HG02852 (cell line): ENCODE data around the gene ST6GALNAC6.

ENCODE experiments used
- ATAC-seq: cut with Tn5 transposase; IDR thresholded peaks from one replicate; pipeline ENCODE4 v1.9.1; 2021; ENCODE audit warnings: mild to moderate bottlenecking, moderate library complexity; ENCODE audit not compliant: unreplicated experiment

ST6GALNAC6 gene

DNA sequence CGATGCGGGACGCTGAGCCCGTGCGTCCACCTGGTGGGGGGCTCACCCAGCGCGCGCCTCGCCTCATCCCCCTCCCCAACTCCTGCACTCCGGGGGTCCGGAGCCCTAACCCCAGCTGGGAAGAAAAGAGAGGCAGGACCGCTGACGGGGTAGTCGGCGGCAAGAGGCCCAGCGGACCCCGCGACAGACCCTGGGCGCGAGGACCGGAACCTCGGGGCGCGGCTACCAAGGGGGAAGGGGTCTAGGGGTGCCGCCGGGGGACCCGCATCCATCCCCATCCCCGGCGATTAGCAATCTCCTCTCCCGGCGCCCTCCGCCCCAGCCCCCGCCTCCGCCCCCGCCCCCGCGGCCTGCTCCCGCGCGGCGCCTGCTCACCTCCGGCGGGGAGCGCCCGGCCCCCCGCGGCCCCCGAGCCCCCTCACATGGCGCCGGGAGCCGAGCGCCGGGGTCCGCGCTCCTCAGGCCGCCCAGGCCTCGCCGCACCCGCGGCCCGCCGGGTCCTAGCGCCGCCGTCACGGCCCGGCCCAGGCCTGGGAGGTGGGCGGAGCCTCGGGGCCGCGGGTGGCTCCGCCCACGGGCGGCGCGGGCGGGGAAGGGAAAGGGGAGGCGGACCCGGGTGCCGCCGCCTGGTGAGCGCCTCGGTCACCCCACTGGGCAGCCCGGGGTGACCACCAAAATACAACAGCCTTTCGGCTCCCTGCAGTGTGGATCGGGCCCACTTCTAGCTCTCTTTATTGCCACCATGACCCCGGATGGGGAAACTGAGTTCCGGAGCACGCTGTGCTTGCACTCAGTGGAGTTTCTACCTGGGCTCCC, at the start of gene ST6GALNAC6:
Gene ST6GALNAC6 (minus strand): TSS at position 476 of the 816 bp plus-strand sequence. CDS start 1,622 bp downstream, outside the sequence.
- ATAC-seq, result peak; percentile 65

GRCh38 chr9:127947841-127948710, 48.7 kb upstream of the ST6GALNAC6 start:
- no peak for ATAC-seq

- ATAC-seq, result no peak
Measured at GRCh38 chr9:127946728-127947127, 47.3 kb upstream of the ST6GALNAC6 start.

- ATAC-seq, result no peak
Measured at GRCh38 chr9:127945942-127946341, 46.5 kb upstream of the ST6GALNAC6 start.

- ATAC-seq, result no peak
Measured at GRCh38 chr9:127945338-127945737, 45.9 kb upstream of the ST6GALNAC6 start.

- no peak for ATAC-seq
Measured at GRCh38 chr9:127944586-127945218, 45.3 kb upstream of the ST6GALNAC6 start.

DNA sequence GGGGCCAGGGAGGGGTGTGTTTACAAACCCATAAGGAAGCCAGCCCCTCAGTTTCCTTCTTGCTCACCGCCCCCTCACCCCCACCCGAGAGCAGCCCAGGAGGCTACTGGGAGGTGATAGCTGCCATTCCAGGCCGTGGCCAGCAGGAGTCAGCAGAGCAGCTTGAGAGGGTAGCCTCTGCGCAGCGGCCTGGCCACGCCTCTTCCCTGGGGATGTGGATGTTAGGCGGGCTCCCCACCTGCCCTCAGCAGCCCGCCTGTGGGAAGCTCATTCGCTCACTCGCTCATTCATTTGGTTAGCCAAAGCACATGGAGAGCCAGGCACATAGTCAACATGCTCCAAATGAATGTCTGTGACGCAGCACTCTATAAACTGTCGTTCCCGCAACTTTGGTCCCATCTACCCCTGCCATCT, 44.3 kb upstream of the ST6GALNAC6 start:
- peak; percentile 73 for ATAC-seq

DNA sequence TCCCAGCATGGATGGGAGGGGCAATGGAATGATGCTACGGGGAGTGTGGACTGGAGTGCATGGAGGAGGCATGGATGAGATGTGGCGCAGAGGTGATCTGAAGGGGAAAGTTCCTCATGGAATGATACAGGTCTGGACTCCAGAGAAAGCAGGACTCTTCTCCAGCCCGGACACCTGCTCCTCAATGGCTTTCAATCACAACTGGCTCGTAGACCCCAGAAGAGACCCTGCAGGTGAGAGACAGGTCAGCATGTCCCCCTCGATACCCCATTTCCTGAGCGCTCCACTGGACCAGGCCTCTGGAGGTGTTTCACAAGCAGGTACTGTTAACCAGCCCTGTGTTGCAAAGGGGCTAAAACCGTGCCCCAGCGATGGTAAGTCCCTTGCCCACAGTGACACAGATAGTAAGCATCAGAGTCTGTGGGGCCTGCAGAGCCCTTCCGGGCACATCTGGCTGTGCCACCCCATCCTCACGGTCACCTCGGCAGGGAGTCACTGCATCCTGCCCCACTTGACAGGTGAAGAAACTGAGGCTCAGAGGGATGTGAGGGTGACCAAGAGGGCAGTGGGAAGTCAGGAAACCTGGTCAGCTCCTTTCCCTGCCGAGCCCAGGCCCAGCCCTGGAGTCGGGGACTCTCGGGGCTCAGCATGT, 43.7 kb upstream of the ST6GALNAC6 start:
- ATAC-seq, result peak; percentile 17

GRCh38 chr9:127942216-127943010, 43.0 kb upstream of the ST6GALNAC6 start:
- ATAC-seq, result no peak

DNA sequence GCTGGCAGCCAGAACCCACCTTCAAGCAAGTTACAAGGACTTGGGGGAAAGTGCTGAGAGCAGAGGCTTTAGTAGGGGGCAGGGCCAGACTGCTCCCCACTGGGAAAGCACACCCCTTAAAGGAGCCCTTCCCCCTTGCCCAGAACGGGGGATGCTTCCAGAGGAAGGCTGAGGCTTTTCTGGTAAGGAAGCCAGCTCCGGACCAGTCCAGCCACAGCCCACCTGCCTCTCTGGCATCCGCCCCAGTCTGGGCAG, 42.5 kb upstream of the ST6GALNAC6 start:
- ATAC-seq, result no peak

GRCh38 chr9:127941062-127941960, 41.9 kb upstream of the ST6GALNAC6 start:
- no peak for ATAC-seq

DNA sequence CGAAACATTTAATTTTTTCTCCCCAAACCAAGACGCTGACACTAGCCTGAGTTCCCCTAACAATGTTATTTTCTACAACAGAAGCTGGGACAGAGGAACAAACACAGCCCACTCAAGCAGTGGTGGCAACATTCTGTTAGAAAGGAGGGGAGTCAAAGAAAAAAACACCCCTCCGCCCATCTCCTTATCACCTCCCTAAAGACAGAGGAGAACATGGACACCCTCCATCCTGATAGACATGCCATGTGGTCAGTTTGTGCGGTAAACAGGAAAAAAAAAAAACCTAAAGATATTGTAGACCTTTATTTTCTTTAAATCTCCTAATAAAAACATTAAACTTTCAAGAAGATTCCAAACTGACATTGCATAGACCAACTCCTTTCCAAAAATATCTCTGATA, 41.2 kb upstream of the ST6GALNAC6 start:
- no peak for ATAC-seq

DNA sequence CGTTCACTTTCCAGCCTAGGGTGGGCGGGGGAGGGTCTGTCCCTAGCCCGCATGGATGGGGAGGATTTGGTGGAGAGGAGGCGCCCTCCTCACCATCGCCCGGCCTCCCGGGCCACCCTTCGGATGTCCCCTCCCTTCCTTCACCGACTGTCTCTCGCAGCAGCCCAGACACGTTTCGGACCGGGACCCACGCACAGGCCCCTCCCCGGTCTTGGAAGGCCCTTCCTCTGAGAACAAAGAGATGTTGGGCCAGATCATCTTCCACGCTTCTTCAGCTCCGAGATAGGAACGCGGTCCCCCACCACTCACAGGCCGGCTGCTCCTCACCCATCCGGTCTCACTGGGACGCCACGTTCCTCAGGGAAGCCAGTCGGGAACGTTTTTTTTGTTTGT, 38.9 kb upstream of the ST6GALNAC6 start:
- no peak for ATAC-seq

GRCh38 chr9:127937388-127938297, 38.2 kb upstream of the ST6GALNAC6 start, which contains the start of gene DPM2:
Gene DPM2 (minus strand): TSS chr9:127937854. CDS start chr9:127937820, 34 bp downstream.
- ATAC-seq, result peak; percentile 85

GRCh38 chr9:127937056-127937387, 37.6 kb upstream of the ST6GALNAC6 start:
- ATAC-seq, result peak; percentile 4

DNA sequence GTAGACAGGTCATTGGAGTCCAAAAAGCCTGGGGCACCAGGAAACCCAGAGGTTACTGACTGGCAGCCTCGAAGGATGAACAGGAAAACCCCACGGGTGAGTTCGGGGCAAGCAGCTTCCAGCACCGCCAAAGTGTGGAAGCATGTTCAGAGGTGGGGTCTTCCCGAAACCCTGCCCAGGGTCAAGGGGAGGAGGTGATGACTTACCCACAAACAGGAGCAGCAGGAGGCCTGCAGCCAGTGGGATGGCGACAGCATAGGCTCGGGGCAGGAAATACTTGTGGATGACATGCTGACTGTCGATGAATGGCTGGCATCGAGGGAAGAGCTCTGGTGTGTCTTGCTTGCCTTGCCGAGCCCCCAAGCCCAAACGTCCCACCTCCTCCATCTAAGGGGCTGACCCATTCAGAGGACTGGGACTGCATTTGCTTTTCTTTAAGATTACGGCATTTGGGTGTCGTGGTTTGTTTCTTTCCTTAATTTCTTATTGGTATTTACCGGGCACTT, 37.0 kb upstream of the ST6GALNAC6 start:
- ATAC-seq, result no peak

- no peak for ATAC-seq
Measured at GRCh38 chr9:127935765-127936221, 36.4 kb upstream of the ST6GALNAC6 start.

DNA sequence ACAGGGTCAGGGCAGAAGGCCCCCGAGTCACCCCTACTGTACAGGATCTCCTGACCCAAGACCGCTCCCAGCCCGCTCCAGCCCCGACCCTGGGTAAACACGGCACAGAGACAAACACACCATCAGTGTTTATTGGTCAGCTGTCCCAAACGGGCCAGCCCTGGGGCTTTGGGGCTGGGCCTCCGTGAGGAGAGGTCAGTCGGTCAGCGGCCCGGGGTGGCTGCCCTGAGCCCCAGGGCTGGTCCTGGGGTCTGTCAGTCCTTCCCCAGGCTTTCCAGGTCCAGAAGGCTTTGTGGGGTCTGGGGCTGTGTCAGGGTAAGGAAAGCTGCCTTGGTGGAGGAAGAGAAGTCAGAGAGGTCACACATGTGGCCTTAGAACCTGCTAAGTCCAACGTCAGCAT, 35.6 kb upstream of the ST6GALNAC6 start:
- ATAC-seq, result no peak
